ENCODE results near the gene CD22.

DNA sequence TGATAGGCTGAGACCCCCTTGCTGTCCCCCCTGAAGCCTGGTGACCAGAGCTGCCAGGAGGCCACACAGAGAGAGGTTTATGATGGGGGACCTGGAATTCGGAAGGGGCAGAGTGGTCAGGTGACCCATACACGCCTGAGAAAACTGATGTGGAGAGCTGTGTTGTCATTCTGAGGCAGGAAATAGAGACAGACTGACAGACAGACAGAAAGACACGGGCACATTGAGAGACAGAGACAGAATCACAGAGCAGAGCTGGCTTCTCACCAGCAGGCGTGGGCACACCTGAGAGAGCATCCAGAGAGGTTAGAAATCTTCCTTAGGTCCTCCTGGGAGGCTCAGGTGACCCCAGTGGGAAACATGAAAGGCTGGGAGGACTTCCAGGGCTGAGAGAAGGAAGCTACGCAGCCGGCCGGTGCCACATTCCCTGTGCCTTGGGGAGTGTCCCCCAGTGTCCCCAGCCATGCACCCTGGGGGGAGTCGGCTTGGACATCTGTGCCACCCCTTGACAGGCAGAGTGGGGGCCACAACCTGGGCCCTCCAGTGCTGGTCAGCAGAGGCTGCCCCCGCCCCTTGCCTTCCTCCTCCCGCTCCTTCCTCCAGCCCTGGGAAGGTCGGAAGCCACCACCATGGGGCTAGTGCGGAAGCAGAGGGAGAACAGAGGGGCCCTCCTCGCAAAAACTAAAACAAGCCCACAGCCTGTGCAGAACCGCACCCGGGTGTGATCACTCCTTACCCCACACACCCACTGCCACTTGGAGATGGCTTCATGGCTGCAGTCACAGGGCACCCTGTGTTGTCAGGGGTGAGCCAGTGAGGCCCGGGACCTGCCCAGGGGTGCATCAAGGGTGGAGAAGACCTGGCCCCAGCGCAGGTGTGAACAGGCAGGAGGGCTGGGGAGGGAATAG lies 20.9 kb downstream of the CD22 start:
- no peak for TF ChIP-seq EZH2 (IDR thresholded peaks at IDR 0.05; ENCODE audit: low read length, missing control alignments)
- TF ChIP-seq, protein P1, sequence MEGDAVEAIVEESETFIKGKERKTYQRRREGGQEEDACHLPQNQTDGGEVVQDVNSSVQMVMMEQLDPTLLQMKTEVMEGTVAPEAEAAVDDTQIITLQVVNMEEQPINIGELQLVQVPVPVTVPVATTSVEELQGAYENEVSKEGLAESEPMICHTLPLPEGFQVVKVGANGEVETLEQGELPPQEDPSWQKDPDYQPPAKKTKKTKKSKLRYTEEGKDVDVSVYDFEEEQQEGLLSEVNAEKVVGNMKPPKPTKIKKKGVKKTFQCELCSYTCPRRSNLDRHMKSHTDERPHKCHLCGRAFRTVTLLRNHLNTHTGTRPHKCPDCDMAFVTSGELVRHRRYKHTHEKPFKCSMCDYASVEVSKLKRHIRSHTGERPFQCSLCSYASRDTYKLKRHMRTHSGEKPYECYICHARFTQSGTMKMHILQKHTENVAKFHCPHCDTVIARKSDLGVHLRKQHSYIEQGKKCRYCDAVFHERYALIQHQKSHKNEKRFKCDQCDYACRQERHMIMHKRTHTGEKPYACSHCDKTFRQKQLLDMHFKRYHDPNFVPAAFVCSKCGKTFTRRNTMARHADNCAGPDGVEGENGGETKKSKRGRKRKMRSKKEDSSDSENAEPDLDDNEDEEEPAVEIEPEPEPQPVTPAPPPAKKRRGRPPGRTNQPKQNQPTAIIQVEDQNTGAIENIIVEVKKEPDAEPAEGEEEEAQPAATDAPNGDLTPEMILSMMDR (conservative IDR thresholded peaks at IDR 0.05 in 1 of 2, IDR thresholded peaks at IDR 0.05 in 1 of 2; ENCODE audit: low read depth in 1 of 2, low read length in 2 of 2): no peak

All from fibroblast of lung (primary cell).